SK-N-SH (cell line): ENCODE data around the gene CDH23. TPM values are rescaled to one million over a fixed set of nuclear protein-coding genes. Genes with fewer than 3 reads are reported as not detected.

ENCODE experiments used
- CTCF ChIA-PET: fragments of 300-600, 350-600 bp; formaldehyde crosslinking; extraction: SDS; loops from one replicate; lab custom pipeline; 2021; lab: Yijun Ruan, JAX
- POLR2A ChIA-PET: fragments of 350-600 bp; sonication (Branson Sonifier 250); formaldehyde crosslinking; extraction: SDS; loops from one replicate; lab custom pipeline; 2020; ENCODE audit warnings: antibody characterized with exemption, inconsistent platforms; lab: Yijun Ruan, JAX
- DNase-seq: peaks from one replicate; pipeline ENCODE4 v3.0.0; 2012
- H2AFZ ChIP-seq: fragments of 200-600 bp; sonication (generic); 2 replicates; pipeline ENCODE4 v1.8.1; 2016; ENCODE audit warnings: antibody characterized with exemption, mild to moderate bottlenecking, low read depth
- H3F3A ChIP-seq: fragments of 200-600 bp; sonication (generic); replicated peaks from 2 replicates; pipeline ENCODE3; 2016; ENCODE audit warnings: antibody characterized with exemption, mild to moderate bottlenecking; ENCODE audit not compliant: insufficient read depth
- H3K27ac ChIP-seq, 2 experiments: fragments of 200-500 bp in 1 of 2; fragments of 200-600 bp in 1 of 2; sonication (Bioruptor generic) in 1 of 2; sonication (generic), shearing (Covaris generic) in 1 of 2; 2 replicates each; pipeline versions ENCODE4 v1.5.1 to v1.6.1; 2014 to 2016; ENCODE audit warnings: low read depth in 2 of 2, inconsistent platforms in 1 of 2, low read length in 1 of 2, mild to moderate bottlenecking in 1 of 2, mixed read lengths in 1 of 2
- H3K27me3 ChIP-seq: fragments of 200-600 bp; sonication (generic), shearing (Covaris generic); 2 replicates; pipeline ENCODE4 v1.6.1; 2016; ENCODE audit warnings: mixed run types; ENCODE audit not compliant: insufficient read depth
- H3K36me3 ChIP-seq, 2 experiments: fragments of 200-500 bp in 1 of 2; fragments of 200-600 bp in 1 of 2; sonication (Bioruptor generic) in 1 of 2; sonication (generic) in 1 of 2; replicated peaks in 1 of 2; 2 replicates each; pipeline versions ENCODE3 to v1.5.1; 2014 to 2016; ENCODE audit warnings: low read length in 1 of 2, mild to moderate bottlenecking in 1 of 2; ENCODE audit not compliant: insufficient read depth in 2 of 2, control insufficient read depth in 1 of 2
- H3K4me1 ChIP-seq, 2 experiments: fragments of 200-500 bp in 1 of 2; fragments of 200-600 bp in 1 of 2; sonication (Bioruptor generic) in 1 of 2; sonication (generic), shearing (Covaris generic) in 1 of 2; 2 replicates each; pipeline versions ENCODE4 v1.5.1 to v1.6.1; 2014 to 2016; ENCODE audit warnings: low read depth in 1 of 2, low read length in 1 of 2, mixed run types in 1 of 2; ENCODE audit not compliant: insufficient read depth in 2 of 2, control insufficient read depth in 1 of 2
- H3K4me2 ChIP-seq: fragments of 200-600 bp; sonication (generic), shearing (Covaris generic); 2 replicates; pipeline ENCODE4 v1.6.1; 2017; ENCODE audit warnings: mixed run types
- H3K4me3 ChIP-seq, 2 experiments: fragments of 200-500 bp in 1 of 2; fragments of 200-600 bp in 1 of 2; sonication (Bioruptor generic) in 1 of 2; sonication (generic), shearing (Covaris generic) in 1 of 2; 2 replicates each; pipeline versions ENCODE4 v1.5.1 to v1.8.1; 2014 to 2016; ENCODE audit warnings: low read depth in 2 of 2, inconsistent platforms in 1 of 2, low read length in 1 of 2, mild to moderate bottlenecking in 1 of 2, mixed read lengths in 1 of 2, moderate library complexity in 1 of 2
- H3K79me2 ChIP-seq: fragments of 200-600 bp; sonication (generic); 2 replicates; pipeline ENCODE4 v1.8.1; 2017; ENCODE audit warnings: mild to moderate bottlenecking; ENCODE audit not compliant: insufficient read depth
- H3K9ac ChIP-seq: fragments of 200-600 bp; sonication (generic); 2 replicates; pipeline ENCODE4 v1.6.1; 2017; ENCODE audit warnings: mixed run types
- H3K9me2 ChIP-seq: fragments of 200-600 bp; sonication (generic); 2 replicates; pipeline ENCODE4 v1.6.1; 2017; ENCODE audit warnings: mixed run types
- H3K9me3 ChIP-seq: fragments of 200-600 bp; sonication (generic); 2 replicates; pipeline ENCODE4 v1.6.1; 2017; ENCODE audit warnings: mixed run types, mild to moderate bottlenecking, moderate library complexity
- H4K20me1 ChIP-seq: fragments of 200-600 bp; sonication (generic); 2 replicates; pipeline ENCODE4 v1.6.1; 2017; ENCODE audit warnings: mild to moderate bottlenecking, mixed run types; ENCODE audit not compliant: insufficient read depth
- CHD2 ChIP-seq: fragments of 150-350 bp; IDR thresholded peaks from 2 replicates; pipeline ENCODE4 v1.6.1; 2018; ENCODE audit warnings: low read length; ENCODE audit not compliant: partially characterized antibody
- EZH2phosphoT487 ChIP-seq: fragments of 200-600 bp; sonication (generic); IDR thresholded peaks from 2 replicates; pipeline ENCODE4 v1.6.1; 2017; ENCODE audit warnings: low read depth, mixed run types, mild to moderate bottlenecking, antibody characterized with exemption, moderate library complexity, borderline replicate concordance
- GABPA ChIP-seq: IDR thresholded peaks from 2 replicates; pipeline ENCODE4 v1.4.0; 2012; ENCODE audit warnings: low read depth, mild to moderate bottlenecking
- JUND ChIP-seq: IDR thresholded peaks from 2 replicates; pipeline ENCODE4 v1.4.0; 2012
- MXI1 ChIP-seq: IDR thresholded peaks from 2 replicates; pipeline ENCODE4 v1.6.1; 2012; ENCODE audit warnings: mild to moderate bottlenecking, low read depth, low read length, improper control_type of control experiment
- NRF1 ChIP-seq: IDR thresholded peaks from 2 replicates; pipeline ENCODE4 v1.6.1; 2012; ENCODE audit warnings: low read depth, mild to moderate bottlenecking, low read length
- RCOR1 ChIP-seq: fragments of 150-350 bp; IDR thresholded peaks from 2 replicates; pipeline ENCODE4 v1.6.1; 2017; ENCODE audit warnings: antibody characterized with exemption, low read length
- SIN3A ChIP-seq: IDR thresholded peaks from 2 replicates; pipeline ENCODE4 v1.6.1; 2012; ENCODE audit warnings: low read depth, mild to moderate bottlenecking, low read length, moderate library complexity, borderline replicate concordance
- SMC3 ChIP-seq: IDR thresholded peaks from 2 replicates; pipeline ENCODE4 v1.6.1; 2012; ENCODE audit warnings: low read depth, low read length, improper control_type of control experiment
- TAF1 ChIP-seq: IDR thresholded peaks from 2 replicates; pipeline ENCODE4 v1.6.1; 2012; ENCODE audit warnings: low read depth, mild to moderate bottlenecking, low read length, moderate library complexity, borderline replicate concordance
- TEAD4 ChIP-seq: IDR thresholded peaks from 2 replicates; pipeline ENCODE4 v1.4.0; 2012; ENCODE audit warnings: mild to moderate bottlenecking, borderline replicate concordance; ENCODE audit not compliant: insufficient read depth
- YY1 ChIP-seq: IDR thresholded peaks from 2 replicates; pipeline ENCODE4 v1.4.0; 2012; ENCODE audit warnings: low read depth, mild to moderate bottlenecking
- WGBS: methylation state at CpG from one replicate; pipeline ENCODE4 v1.1.6; 2017; ENCODE audit warnings: low lambda C conversion rate; 5-methylcytosine and 5-hydroxymethylcytosine counted together
- polyA plus RNA-seq, 3 experiments: library from polyadenylated mRNA; depleted of rRNA; stranded (reverse); fragments of >200 nt; gene quantifications; 2 replicates each; pipeline ENCODE4 v1.2.3, GENCODE V29; 2012
- TF ChIP-seq, protein P1 (sequence below): fragments of 200-600 bp; sonication (generic); IDR thresholded peaks from 2 replicates; pipeline ENCODE4 v1.6.1; 2017; ENCODE audit warnings: antibody characterized with exemption, mild to moderate bottlenecking, moderate library complexity
- TF ChIP-seq, protein P2 (sequence below): IDR thresholded peaks from 2 replicates; pipeline ENCODE4 v1.4.0; 2012; ENCODE audit warnings: low read depth
- TF ChIP-seq, protein P3 (sequence below): IDR thresholded peaks from 2 replicates; pipeline ENCODE4 v1.4.0; 2012; ENCODE audit warnings: low read depth, borderline replicate concordance
- TF ChIP-seq, protein P4 (sequence below): IDR thresholded peaks from 2 replicates; pipeline ENCODE4; 2012
- TF ChIP-seq, protein P5 (sequence below): fragments of 150-350 bp; IDR thresholded peaks from 2 replicates; pipeline ENCODE4 v1.6.1; 2017; ENCODE audit warnings: antibody characterized with exemption, low read length, low read depth, borderline replicate concordance
- TF ChIP-seq, protein P6 (sequence below): IDR thresholded peaks from 2 replicates; pipeline ENCODE4 v1.6.1; 2012; ENCODE audit warnings: mild to moderate bottlenecking, low read depth, low read length, moderate library complexity

Gene CDH23
- polyA plus RNA-seq, 1 of the 3 experiments (the other 2 are of a cell fraction): 0.03 TPM

DNA sequence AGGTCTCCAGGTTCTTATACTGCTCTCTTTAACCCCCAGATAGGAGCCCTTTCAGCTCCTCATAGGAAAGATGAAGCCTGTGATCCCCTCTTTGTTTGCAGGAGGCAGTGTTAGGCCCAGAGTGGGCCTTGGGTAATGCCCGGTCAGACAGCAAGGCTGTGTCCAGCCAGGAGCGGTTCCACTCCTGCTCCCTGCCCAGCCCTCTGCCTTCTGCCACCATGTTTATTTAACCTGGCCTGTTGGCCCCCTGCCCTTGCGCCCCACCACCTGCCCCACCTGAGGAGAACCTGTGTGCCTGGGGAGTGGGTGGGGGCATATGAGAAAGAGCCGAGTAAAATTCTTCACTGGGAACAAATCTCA lies 24.3 kb downstream of the CDH23 start:
- POLR2A ChIA-PET: no interaction called here
- H3K9ac ChIP-seq: no peak overlapping the region
- H3K9me2 ChIP-seq: no peaks in the 10 kb centered on the region
- H3K9me3 ChIP-seq: no peaks in the 10 kb centered on the region
- CTCF ChIA-PET: interaction anchor here (1.4 kb wide), 1 partner anchor 25 kb away, joined by 3 read pairs; no protein-coding TSS in a partner anchor
- H3K4me1 ChIP-seq: no peaks in the 10 kb centered on the region
- H2AFZ ChIP-seq: no peak overlapping the region
- no peak for DNase-seq
- no peak overlapping the region for H3K27ac ChIP-seq
- H3K4me3 ChIP-seq: no peak overlapping the region
- no peak overlapping the region for H3K4me2 ChIP-seq
- no peaks in the 10 kb centered on the region for H3F3A ChIP-seq
- H3K79me2 ChIP-seq: no peaks in the 10 kb centered on the region
- TF ChIP-seq JUND (no peak), TAF1 (no peak), YY1 (no peak), CHD2 (no peak), NRF1 (no peak), GABPA (no peak)
- TF ChIP-seq, protein P1, sequence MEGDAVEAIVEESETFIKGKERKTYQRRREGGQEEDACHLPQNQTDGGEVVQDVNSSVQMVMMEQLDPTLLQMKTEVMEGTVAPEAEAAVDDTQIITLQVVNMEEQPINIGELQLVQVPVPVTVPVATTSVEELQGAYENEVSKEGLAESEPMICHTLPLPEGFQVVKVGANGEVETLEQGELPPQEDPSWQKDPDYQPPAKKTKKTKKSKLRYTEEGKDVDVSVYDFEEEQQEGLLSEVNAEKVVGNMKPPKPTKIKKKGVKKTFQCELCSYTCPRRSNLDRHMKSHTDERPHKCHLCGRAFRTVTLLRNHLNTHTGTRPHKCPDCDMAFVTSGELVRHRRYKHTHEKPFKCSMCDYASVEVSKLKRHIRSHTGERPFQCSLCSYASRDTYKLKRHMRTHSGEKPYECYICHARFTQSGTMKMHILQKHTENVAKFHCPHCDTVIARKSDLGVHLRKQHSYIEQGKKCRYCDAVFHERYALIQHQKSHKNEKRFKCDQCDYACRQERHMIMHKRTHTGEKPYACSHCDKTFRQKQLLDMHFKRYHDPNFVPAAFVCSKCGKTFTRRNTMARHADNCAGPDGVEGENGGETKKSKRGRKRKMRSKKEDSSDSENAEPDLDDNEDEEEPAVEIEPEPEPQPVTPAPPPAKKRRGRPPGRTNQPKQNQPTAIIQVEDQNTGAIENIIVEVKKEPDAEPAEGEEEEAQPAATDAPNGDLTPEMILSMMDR: no peak
- TF ChIP-seq, protein P2, sequence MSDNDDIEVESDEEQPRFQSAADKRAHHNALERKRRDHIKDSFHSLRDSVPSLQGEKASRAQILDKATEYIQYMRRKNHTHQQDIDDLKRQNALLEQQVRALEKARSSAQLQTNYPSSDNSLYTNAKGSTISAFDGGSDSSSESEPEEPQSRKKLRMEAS: no peak
- WGBS: 63% methylated on average over 4 of the region's 4 CpGs
- no peaks in the 10 kb centered on the region for H3K36me3 ChIP-seq
- no peaks in the 10 kb centered on the region for H4K20me1 ChIP-seq
- H3K27me3 ChIP-seq: no peaks in the 10 kb centered on the region

DNA sequence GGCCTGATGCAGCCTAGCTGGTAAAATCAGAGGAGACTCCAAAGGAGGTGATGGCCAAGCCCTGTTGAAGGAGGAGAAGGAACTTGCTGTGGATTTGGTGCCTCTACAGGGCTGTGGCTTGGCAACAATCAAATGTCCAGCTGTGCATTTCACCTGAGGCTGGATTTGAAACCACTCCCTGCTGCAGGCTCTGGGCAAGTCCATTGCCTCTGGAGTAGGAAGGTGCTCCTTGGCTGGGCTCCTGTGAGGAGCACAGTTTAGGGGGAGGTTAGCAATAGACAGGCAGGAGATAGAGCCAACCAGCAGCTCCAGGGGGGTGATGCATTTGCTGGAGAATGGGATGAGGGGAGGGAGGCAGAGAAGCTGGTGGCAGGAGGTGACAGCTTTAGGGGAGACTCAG lies 26.5 kb downstream of the CDH23 start:
- CTCF ChIA-PET: interaction anchor here (1.2 kb wide), 1 partner anchor 11 kb away, joined by 4 read pairs; no protein-coding TSS in a partner anchor

More for the DNA sequence above, 26.5 kb downstream of the CDH23 start:
- no peak overlapping the region for H3K9ac ChIP-seq
- no peak for DNase-seq
- H3K9me2 ChIP-seq: no peaks in the 10 kb centered on the region
- H3K36me3 ChIP-seq: no peaks in the 10 kb centered on the region
- H3K4me1 ChIP-seq: no peaks in the 10 kb centered on the region
- no peak overlapping the region for H3K4me3 ChIP-seq
- no peaks in the 10 kb centered on the region for H3K79me2 ChIP-seq
- H3F3A ChIP-seq: no peaks in the 10 kb centered on the region
- H3K9me3 ChIP-seq: no peaks in the 10 kb centered on the region
- H4K20me1 ChIP-seq: no peaks in the 10 kb centered on the region
- POLR2A ChIA-PET: no interaction called here
- no peaks in the 10 kb centered on the region for H3K27me3 ChIP-seq
- TF ChIP-seq, protein P3, sequence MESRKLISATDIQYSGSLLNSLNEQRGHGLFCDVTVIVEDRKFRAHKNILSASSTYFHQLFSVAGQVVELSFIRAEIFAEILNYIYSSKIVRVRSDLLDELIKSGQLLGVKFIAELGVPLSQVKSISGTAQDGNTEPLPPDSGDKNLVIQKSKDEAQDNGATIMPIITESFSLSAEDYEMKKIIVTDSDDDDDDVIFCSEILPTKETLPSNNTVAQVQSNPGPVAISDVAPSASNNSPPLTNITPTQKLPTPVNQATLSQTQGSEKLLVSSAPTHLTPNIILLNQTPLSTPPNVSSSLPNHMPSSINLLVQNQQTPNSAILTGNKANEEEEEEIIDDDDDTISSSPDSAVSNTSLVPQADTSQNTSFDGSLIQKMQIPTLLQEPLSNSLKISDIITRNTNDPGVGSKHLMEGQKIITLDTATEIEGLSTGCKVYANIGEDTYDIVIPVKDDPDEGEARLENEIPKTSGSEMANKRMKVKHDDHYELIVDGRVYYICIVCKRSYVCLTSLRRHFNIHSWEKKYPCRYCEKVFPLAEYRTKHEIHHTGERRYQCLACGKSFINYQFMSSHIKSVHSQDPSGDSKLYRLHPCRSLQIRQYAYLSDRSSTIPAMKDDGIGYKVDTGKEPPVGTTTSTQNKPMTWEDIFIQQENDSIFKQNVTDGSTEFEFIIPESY: no peak
- TF ChIP-seq JUND (no peak), NRF1 (no peak), TEAD4 (no peak), MXI1 (no peak), SIN3A (no peak), SMC3 (no peak), GABPA (no peak), RCOR1 (no peak), TAF1 (no peak), EZH2phosphoT487 (no peak)
- TF ChIP-seq, protein P4, sequence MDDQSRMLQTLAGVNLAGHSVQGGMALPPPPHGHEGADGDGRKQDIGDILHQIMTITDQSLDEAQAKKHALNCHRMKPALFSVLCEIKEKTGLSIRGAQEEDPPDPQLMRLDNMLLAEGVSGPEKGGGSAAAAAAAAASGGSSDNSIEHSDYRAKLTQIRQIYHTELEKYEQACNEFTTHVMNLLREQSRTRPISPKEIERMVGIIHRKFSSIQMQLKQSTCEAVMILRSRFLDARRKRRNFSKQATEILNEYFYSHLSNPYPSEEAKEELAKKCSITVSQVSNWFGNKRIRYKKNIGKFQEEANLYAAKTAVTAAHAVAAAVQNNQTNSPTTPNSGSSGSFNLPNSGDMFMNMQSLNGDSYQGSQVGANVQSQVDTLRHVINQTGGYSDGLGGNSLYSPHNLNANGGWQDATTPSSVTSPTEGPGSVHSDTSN: no peak
- TF ChIP-seq, protein P5, sequence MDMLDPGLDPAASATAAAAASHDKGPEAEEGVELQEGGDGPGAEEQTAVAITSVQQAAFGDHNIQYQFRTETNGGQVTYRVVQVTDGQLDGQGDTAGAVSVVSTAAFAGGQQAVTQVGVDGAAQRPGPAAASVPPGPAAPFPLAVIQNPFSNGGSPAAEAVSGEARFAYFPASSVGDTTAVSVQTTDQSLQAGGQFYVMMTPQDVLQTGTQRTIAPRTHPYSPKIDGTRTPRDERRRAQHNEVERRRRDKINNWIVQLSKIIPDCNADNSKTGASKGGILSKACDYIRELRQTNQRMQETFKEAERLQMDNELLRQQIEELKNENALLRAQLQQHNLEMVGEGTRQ: no peak
- TF ChIP-seq, protein P6, sequence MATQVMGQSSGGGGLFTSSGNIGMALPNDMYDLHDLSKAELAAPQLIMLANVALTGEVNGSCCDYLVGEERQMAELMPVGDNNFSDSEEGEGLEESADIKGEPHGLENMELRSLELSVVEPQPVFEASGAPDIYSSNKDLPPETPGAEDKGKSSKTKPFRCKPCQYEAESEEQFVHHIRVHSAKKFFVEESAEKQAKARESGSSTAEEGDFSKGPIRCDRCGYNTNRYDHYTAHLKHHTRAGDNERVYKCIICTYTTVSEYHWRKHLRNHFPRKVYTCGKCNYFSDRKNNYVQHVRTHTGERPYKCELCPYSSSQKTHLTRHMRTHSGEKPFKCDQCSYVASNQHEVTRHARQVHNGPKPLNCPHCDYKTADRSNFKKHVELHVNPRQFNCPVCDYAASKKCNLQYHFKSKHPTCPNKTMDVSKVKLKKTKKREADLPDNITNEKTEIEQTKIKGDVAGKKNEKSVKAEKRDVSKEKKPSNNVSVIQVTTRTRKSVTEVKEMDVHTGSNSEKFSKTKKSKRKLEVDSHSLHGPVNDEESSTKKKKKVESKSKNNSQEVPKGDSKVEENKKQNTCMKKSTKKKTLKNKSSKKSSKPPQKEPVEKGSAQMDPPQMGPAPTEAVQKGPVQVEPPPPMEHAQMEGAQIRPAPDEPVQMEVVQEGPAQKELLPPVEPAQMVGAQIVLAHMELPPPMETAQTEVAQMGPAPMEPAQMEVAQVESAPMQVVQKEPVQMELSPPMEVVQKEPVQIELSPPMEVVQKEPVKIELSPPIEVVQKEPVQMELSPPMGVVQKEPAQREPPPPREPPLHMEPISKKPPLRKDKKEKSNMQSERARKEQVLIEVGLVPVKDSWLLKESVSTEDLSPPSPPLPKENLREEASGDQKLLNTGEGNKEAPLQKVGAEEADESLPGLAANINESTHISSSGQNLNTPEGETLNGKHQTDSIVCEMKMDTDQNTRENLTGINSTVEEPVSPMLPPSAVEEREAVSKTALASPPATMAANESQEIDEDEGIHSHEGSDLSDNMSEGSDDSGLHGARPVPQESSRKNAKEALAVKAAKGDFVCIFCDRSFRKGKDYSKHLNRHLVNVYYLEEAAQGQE: no peak
- H3K4me2 ChIP-seq: no peak overlapping the region
- no peak overlapping the region for H2AFZ ChIP-seq
- H3K27ac ChIP-seq: no peak overlapping the region
